ENCODE results near the gene PPM1K.
A peak's percentile ranks its signal among the peaks of the same experiment; 100 is the strongest.

Gene PPM1K

GRCh38 chr4:88240297-88240714 is 44.1 kb downstream of the PPM1K start:
- TF ChIP-seq CTCF (conservative IDR thresholded peaks at IDR 0.05; ENCODE audit: low read depth, low read length): no peak
- no peak for DNase-seq (ENCODE audit: low read depth)
- no peak overlapping the region for H3K4me3 ChIP-seq (ENCODE audit: low read depth, low read length)

DNA sequence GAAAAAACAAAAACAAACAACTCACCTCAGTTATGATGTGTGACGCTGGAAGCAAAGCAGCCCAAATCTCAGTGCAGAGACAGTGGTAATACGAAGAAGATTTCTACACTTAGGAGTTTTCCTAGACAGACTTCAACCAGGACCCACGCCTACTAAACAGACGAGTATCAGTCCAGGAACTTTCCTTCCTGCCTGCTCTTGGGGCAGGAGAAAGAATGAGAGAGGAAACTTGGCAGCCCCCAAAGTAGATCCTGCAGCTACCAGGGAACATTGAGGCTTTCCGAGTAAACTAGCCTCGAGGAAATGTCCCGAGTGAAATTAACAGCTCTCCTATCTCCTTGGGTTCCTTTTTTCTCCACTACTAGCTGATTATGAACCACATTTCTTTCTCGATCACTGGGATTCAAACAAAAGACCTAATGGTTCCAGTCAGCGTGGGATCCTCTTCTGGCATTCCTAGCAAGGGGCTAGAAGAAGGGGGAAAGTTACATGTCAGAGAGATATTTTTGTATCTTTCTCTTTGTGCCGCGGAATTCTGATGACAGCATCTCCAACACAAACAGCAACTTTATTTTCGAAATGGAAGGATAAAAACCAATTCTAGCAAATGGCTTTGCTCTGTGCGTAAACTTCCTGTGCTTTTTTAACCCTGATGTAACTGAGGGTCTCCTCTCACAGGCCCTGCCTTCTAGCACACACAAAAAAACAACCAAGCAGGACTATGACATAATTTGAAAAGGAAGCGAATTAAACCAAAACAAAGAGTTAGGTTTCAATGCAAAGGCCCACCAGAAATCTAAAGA is 53.2 kb downstream of the PPM1K start:
- peak overlapping the region; percentile 44 for H3K4me3 ChIP-seq (ENCODE audit: low read depth, low read length)
- DNase-seq (ENCODE audit: low read depth): peak; percentile 40
- TF ChIP-seq CTCF (conservative IDR thresholded peaks at IDR 0.05; ENCODE audit: low read depth, low read length): no peak

GRCh38 chr4:88230461-88230891 is 53.9 kb downstream of the PPM1K start:
- no peak for DNase-seq (ENCODE audit: low read depth)
- TF ChIP-seq CTCF (conservative IDR thresholded peaks at IDR 0.05; ENCODE audit: low read depth, low read length): no peak
- H3K4me3 ChIP-seq (ENCODE audit: low read depth, low read length): no peak overlapping the region

DNA sequence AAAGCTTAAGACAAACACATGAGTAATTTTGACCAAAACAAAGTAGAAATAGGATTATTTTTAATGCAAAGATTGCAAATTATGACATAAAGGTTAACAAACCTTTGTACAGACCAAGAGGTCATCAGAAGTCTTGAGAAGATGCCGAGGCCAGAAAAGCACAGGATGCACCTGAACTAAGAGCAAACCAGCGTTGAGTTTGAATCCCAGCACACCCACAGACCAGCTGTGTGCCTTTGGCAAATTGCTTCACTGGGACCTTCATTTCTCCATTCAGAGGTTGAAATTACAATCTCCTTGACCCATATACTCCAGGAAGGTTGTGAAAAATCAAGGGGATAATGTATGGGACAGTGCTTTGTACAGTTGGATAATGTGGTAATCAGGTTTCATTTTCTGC is 56.6 kb downstream of the PPM1K start:
- H3K4me3 ChIP-seq (ENCODE audit: low read depth, low read length): no peak overlapping the region
- no peak for DNase-seq (ENCODE audit: low read depth)
- no peak for TF ChIP-seq CTCF (conservative IDR thresholded peaks at IDR 0.05; ENCODE audit: low read depth, low read length)

GRCh38 chr4:88226143-88226542 is 58.2 kb downstream of the PPM1K start:
- DNase-seq (ENCODE audit: low read depth): no peak

GRCh38 chr4:88225232-88226105 is 58.9 kb downstream of the PPM1K start:
- no peak for TF ChIP-seq CTCF (conservative IDR thresholded peaks at IDR 0.05; ENCODE audit: low read depth, low read length)
- no peak overlapping the region for H3K4me3 ChIP-seq (ENCODE audit: low read depth, low read length)
- peak; percentile 53 for DNase-seq (ENCODE audit: low read depth)

More at GRCh38 chr4:88226143-88226542, 58.2 kb downstream of the PPM1K start:
- no peak overlapping the region for H3K4me3 ChIP-seq (ENCODE audit: low read depth, low read length)
- TF ChIP-seq CTCF (conservative IDR thresholded peaks at IDR 0.05; ENCODE audit: low read depth, low read length): no peak

All from choroid plexus epithelial cell (primary cell).